Measurements from ENCODE around the gene GATD1.

Gene GATD1

DNA sequence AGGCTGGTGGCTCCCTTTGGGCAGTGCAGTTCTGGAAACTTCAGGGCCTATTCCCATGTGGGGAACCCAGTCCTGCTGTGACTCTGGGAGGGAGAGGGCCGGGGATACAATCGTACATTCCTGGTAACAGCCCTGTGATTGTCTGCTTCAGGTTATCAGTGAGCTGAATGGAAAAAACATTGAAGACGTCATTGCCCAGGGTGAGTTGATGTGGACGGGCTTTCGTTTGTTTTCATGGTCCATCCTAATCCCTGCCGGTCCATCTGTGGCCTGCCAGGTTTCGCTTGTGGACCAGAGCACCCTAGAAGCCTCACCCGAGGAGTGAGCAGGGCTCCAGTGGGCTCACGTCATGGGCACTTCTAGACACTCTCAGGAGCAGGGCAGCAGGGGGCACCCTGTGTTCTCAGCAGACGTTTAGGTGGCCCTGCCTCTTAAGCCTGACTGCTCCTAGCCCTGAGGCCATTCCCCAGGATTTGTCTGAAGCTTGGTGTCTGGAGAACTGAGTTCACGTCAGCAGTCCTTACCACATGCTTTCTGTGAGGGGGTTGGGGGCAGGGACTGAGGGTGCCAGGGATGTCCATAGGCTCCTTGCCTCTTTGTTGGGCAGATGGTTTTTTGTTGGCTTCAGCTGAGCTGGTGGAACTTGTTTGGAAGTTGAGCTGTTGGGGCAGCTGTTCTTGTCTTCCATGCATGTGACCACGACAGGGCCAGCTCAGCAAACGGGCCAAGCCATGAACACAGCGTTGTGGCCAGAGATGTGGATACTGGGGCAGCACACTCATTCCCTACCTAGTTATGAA, 34.4 kb upstream of the GATD1 start:
- peak overlapping the region; percentile 88 for H3K4me3 ChIP-seq (ENCODE audit: low read length)
- DNase-seq (ENCODE audit: low read depth) = no peak
- TF ChIP-seq, protein P1, sequence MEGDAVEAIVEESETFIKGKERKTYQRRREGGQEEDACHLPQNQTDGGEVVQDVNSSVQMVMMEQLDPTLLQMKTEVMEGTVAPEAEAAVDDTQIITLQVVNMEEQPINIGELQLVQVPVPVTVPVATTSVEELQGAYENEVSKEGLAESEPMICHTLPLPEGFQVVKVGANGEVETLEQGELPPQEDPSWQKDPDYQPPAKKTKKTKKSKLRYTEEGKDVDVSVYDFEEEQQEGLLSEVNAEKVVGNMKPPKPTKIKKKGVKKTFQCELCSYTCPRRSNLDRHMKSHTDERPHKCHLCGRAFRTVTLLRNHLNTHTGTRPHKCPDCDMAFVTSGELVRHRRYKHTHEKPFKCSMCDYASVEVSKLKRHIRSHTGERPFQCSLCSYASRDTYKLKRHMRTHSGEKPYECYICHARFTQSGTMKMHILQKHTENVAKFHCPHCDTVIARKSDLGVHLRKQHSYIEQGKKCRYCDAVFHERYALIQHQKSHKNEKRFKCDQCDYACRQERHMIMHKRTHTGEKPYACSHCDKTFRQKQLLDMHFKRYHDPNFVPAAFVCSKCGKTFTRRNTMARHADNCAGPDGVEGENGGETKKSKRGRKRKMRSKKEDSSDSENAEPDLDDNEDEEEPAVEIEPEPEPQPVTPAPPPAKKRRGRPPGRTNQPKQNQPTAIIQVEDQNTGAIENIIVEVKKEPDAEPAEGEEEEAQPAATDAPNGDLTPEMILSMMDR (conservative IDR thresholded peaks at IDR 0.05; ENCODE audit: low read depth, low read length) = peak; percentile 33

DNA sequence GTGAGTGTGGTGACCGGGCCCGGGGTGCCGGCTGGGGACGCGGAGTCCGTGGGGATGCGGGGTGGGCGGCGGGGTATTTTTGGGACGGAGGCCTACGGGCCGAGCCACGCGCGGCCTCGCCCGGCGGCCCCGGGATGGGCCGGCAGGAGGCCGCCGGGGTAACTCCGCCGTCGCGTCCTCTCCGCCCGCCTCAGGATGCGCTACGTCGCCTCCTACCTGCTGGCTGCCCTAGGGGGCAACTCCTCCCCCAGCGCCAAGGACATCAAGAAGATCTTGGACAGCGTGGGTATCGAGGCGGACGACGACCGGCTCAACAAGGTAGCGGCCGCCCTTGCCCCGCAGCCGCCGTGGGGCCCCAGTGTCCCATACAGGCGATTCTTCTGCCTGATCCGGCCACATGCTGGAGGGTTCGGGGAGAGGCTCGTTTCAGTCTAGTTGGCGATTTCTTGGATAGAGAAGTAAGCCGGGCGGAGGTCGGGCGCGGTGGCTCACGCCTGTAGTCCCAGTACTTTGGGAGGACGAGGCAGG, 32.8 kb upstream of the GATD1 start:
- peak overlapping the region; percentile 88 for H3K4me3 ChIP-seq (ENCODE audit: low read length)
- DNase-seq (ENCODE audit: low read depth) = no peak
- TF ChIP-seq, protein P1 (conservative IDR thresholded peaks at IDR 0.05; ENCODE audit: low read depth, low read length) = no peak

DNA sequence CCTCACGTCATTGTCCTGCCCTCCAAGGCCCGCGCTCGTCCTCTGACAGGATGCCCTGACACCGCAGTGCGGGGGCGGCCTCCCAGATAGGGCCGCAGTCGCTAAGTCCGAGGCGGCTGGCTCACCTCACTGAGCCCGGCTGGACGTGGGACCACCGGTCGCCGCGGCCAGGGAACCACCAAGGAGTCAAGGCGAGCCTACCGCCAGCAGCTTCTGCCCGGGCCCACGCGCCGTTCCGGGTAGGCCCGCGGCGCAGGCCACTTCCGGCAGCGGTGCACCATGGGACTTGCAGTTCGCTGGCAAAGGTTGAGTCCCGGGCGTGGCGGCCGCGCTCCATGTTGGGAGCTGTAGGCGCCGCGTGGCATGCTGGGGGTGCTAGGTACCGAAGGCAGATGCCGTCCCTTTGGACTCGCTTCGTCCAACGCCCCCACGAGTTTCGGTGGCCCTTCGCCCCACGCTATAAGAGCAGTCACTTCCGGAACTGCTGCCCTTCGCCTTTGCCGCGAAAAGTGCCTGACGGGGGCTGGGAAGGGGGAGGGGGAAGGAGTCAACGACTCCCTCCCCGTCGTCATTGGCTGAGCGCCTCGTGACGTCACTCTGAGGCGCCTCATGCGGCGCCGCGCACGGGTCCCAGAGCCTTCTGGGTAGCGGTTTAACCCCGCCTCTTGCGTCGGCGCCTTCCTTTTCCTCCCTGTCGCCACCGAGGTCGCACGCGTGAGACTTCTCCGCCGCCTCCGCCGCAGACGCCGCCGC, 32.2 kb upstream of the GATD1 start, which contains the start of gene RPLP2:
Gene RPLP2 (plus strand): TSS at position 681 of the 753 bp plus-strand sequence. CDS start 268 bp downstream, outside the sequence.
- peak within 1 kb of the TSS; percentile 88 for H3K4me3 ChIP-seq (ENCODE audit: low read length)
- peak; percentile 88 for DNase-seq (ENCODE audit: low read depth)
- TF ChIP-seq, protein P1 (conservative IDR thresholded peaks at IDR 0.05; ENCODE audit: low read depth, low read length) = no peak

DNA sequence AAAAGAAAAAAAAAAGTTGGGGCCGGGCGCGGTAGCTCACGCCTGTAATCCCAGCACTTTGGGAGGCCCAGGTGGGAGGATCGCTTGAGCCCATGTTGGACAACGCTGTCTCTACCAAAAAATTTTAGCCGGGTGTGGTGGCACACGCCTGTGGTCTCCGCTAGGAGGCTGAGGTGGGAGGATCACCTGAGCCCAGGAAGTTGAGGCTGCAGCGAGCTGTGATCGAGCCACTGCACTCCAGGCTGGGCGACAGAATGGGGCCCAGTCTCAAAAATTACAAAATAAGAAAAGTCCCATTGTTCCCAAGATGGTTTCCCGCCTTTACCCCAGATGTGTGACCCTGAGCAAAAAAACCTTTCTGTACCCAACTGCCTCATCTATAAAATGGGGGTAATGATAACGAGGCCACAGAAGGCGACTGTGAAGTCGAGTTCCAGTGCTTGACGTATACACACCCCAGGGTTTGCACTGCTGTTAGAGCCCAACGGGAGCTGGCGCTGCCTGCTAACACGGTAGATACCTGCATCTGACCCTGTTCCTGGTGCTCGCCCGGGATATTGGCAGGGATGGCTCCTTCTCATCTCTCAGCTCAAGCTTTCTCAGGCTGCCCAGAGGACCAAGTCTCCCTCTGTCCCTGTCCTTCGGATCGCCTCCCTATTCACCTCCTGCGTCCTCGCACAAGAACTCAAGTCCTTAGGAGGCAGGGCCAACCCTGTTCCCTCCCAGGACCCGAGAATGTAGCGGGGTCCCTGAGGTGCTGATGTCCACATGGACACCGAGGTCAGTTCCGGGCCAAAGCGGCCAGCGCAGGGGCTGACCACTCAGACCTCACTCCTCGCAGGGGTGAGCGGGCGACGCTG, 31.4 kb upstream of the GATD1 start:
- TF ChIP-seq, protein P1 (conservative IDR thresholded peaks at IDR 0.05; ENCODE audit: low read depth, low read length) = no peak
- no peak for DNase-seq (ENCODE audit: low read depth)
- peak overlapping the region; percentile 88 for H3K4me3 ChIP-seq (ENCODE audit: low read length)

DNA sequence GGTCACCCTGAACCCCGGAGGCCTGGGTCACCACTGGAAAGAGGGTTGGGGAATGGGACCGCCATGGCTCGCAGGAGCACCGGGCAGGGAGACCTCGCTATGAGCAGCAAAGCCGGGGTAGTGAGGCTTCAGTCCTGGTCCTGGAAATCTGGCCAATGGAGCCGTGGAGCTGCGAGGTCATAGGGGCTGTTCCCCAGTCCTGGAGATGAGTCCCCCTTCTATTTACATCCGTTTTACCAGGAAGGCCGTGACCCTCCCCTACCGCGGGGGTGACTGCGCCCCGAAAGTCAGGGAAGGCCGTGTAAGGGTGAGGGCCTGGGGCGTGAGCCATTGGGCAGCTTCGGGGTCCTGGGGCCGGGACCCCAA, 27.3 kb upstream of the GATD1 start:
- TF ChIP-seq, protein P1 (conservative IDR thresholded peaks at IDR 0.05; ENCODE audit: low read depth, low read length) = no peak
- H3K4me3 ChIP-seq (ENCODE audit: low read length) = peak overlapping the region; percentile 63
- no peak for DNase-seq (ENCODE audit: low read depth)

DNA sequence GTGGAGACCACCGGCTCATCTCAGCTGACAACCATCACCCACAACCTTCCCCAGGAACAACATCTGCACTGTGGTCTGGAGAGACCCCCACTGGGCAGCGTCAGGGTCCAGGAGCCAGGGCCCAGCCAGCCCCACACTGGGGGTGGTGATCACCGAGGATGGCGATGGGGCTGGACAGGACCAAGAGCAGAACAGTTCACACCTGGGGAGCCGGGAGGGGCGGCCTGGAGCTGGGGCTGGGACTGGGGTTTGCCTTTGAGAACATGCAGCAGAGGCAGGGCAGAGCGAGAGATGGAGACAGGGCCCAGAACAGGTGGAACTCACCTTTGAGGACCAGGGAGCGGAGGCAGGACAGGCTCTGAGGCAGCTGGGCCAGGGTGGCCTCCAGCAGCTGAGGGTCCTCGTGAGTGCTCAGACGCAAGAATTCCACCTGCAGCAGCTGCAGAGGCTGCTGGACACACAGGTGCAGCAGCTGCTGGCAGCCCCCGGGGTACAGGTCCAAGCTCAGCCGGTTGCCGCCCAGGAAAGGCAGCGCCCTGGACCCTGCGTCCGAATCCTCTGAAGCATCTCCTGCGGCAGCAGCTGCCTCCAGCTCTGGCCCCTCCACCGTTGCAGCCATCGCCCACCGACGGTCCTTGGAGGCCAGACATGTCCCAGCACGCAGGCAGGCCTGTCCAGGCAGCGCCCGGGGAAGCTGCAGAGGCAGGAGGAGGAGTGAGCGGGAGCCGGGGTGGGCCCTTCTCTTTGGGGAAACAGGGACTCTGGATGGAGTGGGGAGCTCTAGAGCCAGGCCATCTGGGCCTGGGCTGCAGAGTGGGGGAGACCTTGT, 26.7 kb upstream of the GATD1 start:
- H3K4me3 ChIP-seq (ENCODE audit: low read length) = peak overlapping the region; percentile 63
- no peak for DNase-seq (ENCODE audit: low read depth)
- TF ChIP-seq, protein P1 (conservative IDR thresholded peaks at IDR 0.05; ENCODE audit: low read depth, low read length) = no peak
